Liver (tissue), 3 donors: Measurements from ENCODE around the gene SETBP1.

Experiments
- JUND ChIP-seq, 2 donors: IDR thresholded peaks; 2 replicates each; pipeline ENCODE4 v1.6.1; 2016; ENCODE audit warnings: antibody characterized with exemption in 2 of 2
- MAX ChIP-seq: IDR thresholded peaks from 2 replicates; pipeline ENCODE4 v1.6.1; 2016; ENCODE audit warnings: antibody characterized with exemption
- REST ChIP-seq: IDR thresholded peaks from 2 replicates; pipeline ENCODE4 v1.6.1; 2016; ENCODE audit warnings: antibody characterized with exemption, mild to moderate bottlenecking
- TAF1 ChIP-seq: conservative IDR thresholded peaks from 2 replicates; pipeline ENCODE4 v1.6.1; 2016; ENCODE audit warnings: antibody characterized with exemption, mild to moderate bottlenecking
- TF ChIP-seq, protein P1 (sequence below): fragments of 150-350 bp; IDR thresholded peaks from 2 replicates; pipeline ENCODE4 v1.5.1; 2017; ENCODE audit warnings: improper control_type of control experiment, low read depth, low read length; ENCODE audit not compliant: missing input control
- donor health status: healthy.
- donor health status: healthy.

GRCh38 chr18:44816050-44816449 lies 135.4 kb downstream of the SETBP1 start:
- TF ChIP-seq, protein P1, sequence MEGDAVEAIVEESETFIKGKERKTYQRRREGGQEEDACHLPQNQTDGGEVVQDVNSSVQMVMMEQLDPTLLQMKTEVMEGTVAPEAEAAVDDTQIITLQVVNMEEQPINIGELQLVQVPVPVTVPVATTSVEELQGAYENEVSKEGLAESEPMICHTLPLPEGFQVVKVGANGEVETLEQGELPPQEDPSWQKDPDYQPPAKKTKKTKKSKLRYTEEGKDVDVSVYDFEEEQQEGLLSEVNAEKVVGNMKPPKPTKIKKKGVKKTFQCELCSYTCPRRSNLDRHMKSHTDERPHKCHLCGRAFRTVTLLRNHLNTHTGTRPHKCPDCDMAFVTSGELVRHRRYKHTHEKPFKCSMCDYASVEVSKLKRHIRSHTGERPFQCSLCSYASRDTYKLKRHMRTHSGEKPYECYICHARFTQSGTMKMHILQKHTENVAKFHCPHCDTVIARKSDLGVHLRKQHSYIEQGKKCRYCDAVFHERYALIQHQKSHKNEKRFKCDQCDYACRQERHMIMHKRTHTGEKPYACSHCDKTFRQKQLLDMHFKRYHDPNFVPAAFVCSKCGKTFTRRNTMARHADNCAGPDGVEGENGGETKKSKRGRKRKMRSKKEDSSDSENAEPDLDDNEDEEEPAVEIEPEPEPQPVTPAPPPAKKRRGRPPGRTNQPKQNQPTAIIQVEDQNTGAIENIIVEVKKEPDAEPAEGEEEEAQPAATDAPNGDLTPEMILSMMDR = no peak
- TF ChIP-seq TAF1 = no peak
- no peak for TF ChIP-seq MAX
- no peak for TF ChIP-seq REST
- no peak for TF ChIP-seq JUND (IDR thresholded peaks at IDR 0.05)
